Caco-2 (cell line): Measurements from ENCODE around the gene ATF4. TPM values are rescaled to one million over a fixed set of nuclear protein-coding genes. Genes with fewer than 3 reads are reported as not detected.

ENCODE experiments used
- BruUV-seq: library from RNA; stranded (reverse); fragments of 400-500 nt; replicated peaks from 2 replicates; lab custom pipeline; 2021; lab: Mats Ljungman, UMichigan
- CTCF ChIA-PET: fragments of 300-600 bp; sonication (Branson Sonifier 250); formaldehyde crosslinking; loops from one replicate; lab custom pipeline; 2022; ENCODE audit warnings: antibody characterized with exemption; lab: Charles Lee
- POLR2A ChIA-PET: fragments of 300-600 bp; sonication (Branson Sonifier 250); formaldehyde crosslinking; loops from one replicate; lab custom pipeline; 2022; ENCODE audit warnings: antibody characterized with exemption; lab: Charles Lee
- DNase-seq, 2 experiments: peaks; one replicate each; pipeline versions ENCODE4 v3.0.0 to v3.0.0-alpha.2; 2020 to 2022
- H3K27me3 ChIP-seq: replicated peaks from 2 replicates; pipeline ENCODE4 v1.6.0; 2011; ENCODE audit warnings: low read length; ENCODE audit not compliant: control insufficient read depth, insufficient read depth
- H3K36me3 ChIP-seq: 2 replicates; pipeline ENCODE4 v1.5.1; 2011; ENCODE audit warnings: low read length; ENCODE audit not compliant: control insufficient read depth, insufficient read depth
- H3K4me1 ChIP-seq: fragments of 250-450 bp; sonication (Bioruptor Pico); 2 replicates; pipeline ENCODE4 v1.5.1; 2020; ENCODE audit warnings: mild to moderate bottlenecking
- H3K4me3 ChIP-seq: 2 replicates; pipeline ENCODE4 v1.5.1; 2011; ENCODE audit warnings: low read depth, mild to moderate bottlenecking, control low read depth, low read length
- H3K9me3 ChIP-seq: fragments of 250-450 bp; sonication (Bioruptor Pico); 2 replicates; pipeline ENCODE4 v1.5.1; 2020; ENCODE audit warnings: mild to moderate bottlenecking, moderate library complexity
- H3K27ac Mint-ChIP-seq: one replicate; pipeline ENCODE4 v1.8.0; 2022; ENCODE audit warnings: mixed read lengths; ENCODE audit not compliant: unreplicated experiment
- H3K27me3 Mint-ChIP-seq: one replicate; pipeline ENCODE4 v1.8.0; 2022; ENCODE audit warnings: mixed read lengths; ENCODE audit not compliant: insufficient read depth, unreplicated experiment
- H3K36me3 Mint-ChIP-seq: one replicate; pipeline ENCODE4 v1.8.0; 2022; ENCODE audit warnings: mild to moderate bottlenecking, mixed read lengths; ENCODE audit not compliant: insufficient read depth, unreplicated experiment
- H3K4me1 Mint-ChIP-seq: one replicate; pipeline ENCODE4 v1.8.0; 2022; ENCODE audit warnings: low read depth, mixed read lengths; ENCODE audit not compliant: unreplicated experiment
- H3K4me3 Mint-ChIP-seq: one replicate; pipeline ENCODE4 v1.8.0; 2022; ENCODE audit warnings: mild to moderate bottlenecking, moderate library complexity, mixed read lengths; ENCODE audit not compliant: unreplicated experiment
- H3K9me3 Mint-ChIP-seq: one replicate; pipeline ENCODE4 v1.8.0; 2022; ENCODE audit warnings: mixed read lengths; ENCODE audit not compliant: unreplicated experiment
- CTCF ChIP-seq, 2 experiments: fragments of 200-600 bp in 1 of 2; IDR thresholded peaks; 1 replicate in 1 of 2; 2 replicates in 1 of 2; pipeline versions ENCODE4 v1.5.1 to v1.8.0; 2011 to 2022; ENCODE audit warnings: antibody characterized with exemption in 1 of 2, control low read depth in 1 of 2, inconsistent platforms in 1 of 2, low read depth in 1 of 2, low read length in 1 of 2, mild to moderate bottlenecking in 1 of 2, moderate library complexity in 1 of 2; ENCODE audit not compliant: insufficient read depth in 1 of 2, severe bottlenecking in 1 of 2, unreplicated experiment in 1 of 2
- intact Hi-C: fragments of 100-400 bp; cut with micrococcal nuclease; formaldehyde crosslinking; loops from one replicate; pipeline ENCODE4 v1.10.0; 2022; ENCODE audit not compliant: unreplicated experiment
- total RNA-seq: library from RNA; stranded (reverse); gene quantifications from 2 replicates; pipeline ENCODE4 v1.2.3, GENCODE V29; 2022

Gene ATF4
- total RNA-seq, 1 experiment from 2014 or later: 647 TPM

- no peak for DNase-seq
- ChIA-PET CTCF (no interaction called here), POLR2A (no interaction called here)
- no peak overlapping the region for H3K4me3 Mint-ChIP-seq
- no peak overlapping the region for H3K27ac Mint-ChIP-seq
- intact Hi-C loops: loop anchor here (5.0 kb wide), 1 partner anchor 40 kb away; the partner anchor contains the start of gene RPS19BP1
- TF ChIP-seq CTCF (IDR thresholded peaks at IDR 0.05; ENCODE audit: insufficient read depth in 1 of 2, low read depth in 1 of 2, low read length in 1 of 2, severe bottlenecking in 1 of 2, unreplicated experiment in 1 of 2): no peak
- H3K36me3 ChIP-seq: no peaks in the 10 kb centered on the region
- no peak overlapping the region for H3K4me3 ChIP-seq
- peaks cover 17% of the 10 kb centered on the region for H3K4me1 Mint-ChIP-seq
- BruUV-seq: no TSS peak
- H3K27me3 Mint-ChIP-seq: no peaks in the 10 kb centered on the region
- peaks cover 12% of the 10 kb centered on the region for H3K36me3 Mint-ChIP-seq
- peaks cover 16% of the 10 kb centered on the region for H3K4me1 ChIP-seq
- H3K9me3 Mint-ChIP-seq: no peaks in the 10 kb centered on the region
- H3K27me3 ChIP-seq: no peaks in the 10 kb centered on the region
- no peaks in the 10 kb centered on the region for H3K9me3 ChIP-seq
Measured at GRCh38 chr22:39492186-39492585, 28.2 kb upstream of the ATF4 start.

GRCh38 chr22:39493759-39494158 lies 26.6 kb upstream of the ATF4 start:
- Mint-ChIP-seq H3K27me3 (no peaks in the 10 kb centered on the region), H3K36me3 (peaks cover 5% of the 10 kb centered on the region), H3K27ac (no peak overlapping the region), H3K9me3 (no peaks in the 10 kb centered on the region), H3K4me1 (peaks cover 20% of the 10 kb centered on the region), H3K4me3 (no peak overlapping the region)
- intact Hi-C loops: loop anchor here (5.0 kb wide), 1 partner anchor 39 kb away; the partner anchor contains the start of gene RPS19BP1
- TF ChIP-seq CTCF (IDR thresholded peaks at IDR 0.05; ENCODE audit: insufficient read depth in 1 of 2, low read depth in 1 of 2, low read length in 1 of 2, severe bottlenecking in 1 of 2, unreplicated experiment in 1 of 2): no peak
- Histone ChIP-seq H3K4me3 (no peak overlapping the region), H3K36me3 (no peaks in the 10 kb centered on the region), H3K9me3 (no peaks in the 10 kb centered on the region), H3K4me1 (peaks cover 16% of the 10 kb centered on the region), H3K27me3 (no peaks in the 10 kb centered on the region)
- no peak for DNase-seq
- BruUV-seq: no TSS peak
- ChIA-PET CTCF (interaction anchor here (0.6 to 1.5 kb wide), 5 partner anchors 19 to 1992 kb away, joined by 3 to 15 read pairs (median 4); no protein-coding TSS in a partner anchor), POLR2A (interaction anchor here (0.6 to 1.1 kb wide), 3 partner anchors 21 to 42 kb away, joined by 3 to 7 read pairs (median 4); partner anchors contain the start of gene ATF4)

- Mint-ChIP-seq H3K4me3 (no peak overlapping the region), H3K4me1 (peaks cover 28% of the 10 kb centered on the region), H3K27me3 (no peaks in the 10 kb centered on the region), H3K36me3 (peaks cover 5% of the 10 kb centered on the region), H3K27ac (no peak overlapping the region), H3K9me3 (no peaks in the 10 kb centered on the region)
- CTCF ChIA-PET: interaction anchor here (0.6 to 1.5 kb wide), 3 partner anchors 24 to 220 kb away, joined by 3 to 15 read pairs (median 4); no protein-coding TSS in a partner anchor
- POLR2A ChIA-PET: no interaction called here
- H3K36me3 ChIP-seq: no peaks in the 10 kb centered on the region
- no peak overlapping the region for H3K4me3 ChIP-seq
- H3K27me3 ChIP-seq: no peaks in the 10 kb centered on the region
- H3K9me3 ChIP-seq: no peaks in the 10 kb centered on the region
- H3K4me1 ChIP-seq: peaks cover 11% of the 10 kb centered on the region
- no peak for DNase-seq
- no TSS peak for BruUV-seq
- intact Hi-C loops: loop anchor here (5.0 kb wide), 1 partner anchor 38 kb away; the partner anchor contains the start of gene RPS19BP1
- no peak for TF ChIP-seq CTCF (IDR thresholded peaks at IDR 0.05; ENCODE audit: insufficient read depth in 1 of 2, low read depth in 1 of 2, low read length in 1 of 2, severe bottlenecking in 1 of 2, unreplicated experiment in 1 of 2)
Measured at GRCh38 chr22:39494471-39495120, 25.8 kb upstream of the ATF4 start.
